ENCODE data around the gene LDAH. TPM values are rescaled to one million over a fixed set of nuclear protein-coding genes. Genes with fewer than 3 reads are reported as not detected.

Gene LDAH
- total RNA-seq, 4 donors from 2014 or later = 11.9 to 18.3 (median 14.0) TPM

GRCh38 chr2:20758997-20759396 lies 63.9 kb downstream of the LDAH start:
- TF ChIP-seq CTCF (IDR thresholded peaks at IDR 0.05; ENCODE audit: low read depth) = no peak

- TF ChIP-seq CTCF (IDR thresholded peaks at IDR 0.05; ENCODE audit: low read depth) = no peak
These were observed 65.4 kb downstream of the LDAH start for GRCh38 chr2:20757405-20758090.

- TF ChIP-seq CTCF (IDR thresholded peaks at IDR 0.05; ENCODE audit: low read depth) = no peak
These were observed 67.6 kb downstream of the LDAH start for GRCh38 chr2:20755132-20755800.

- no peak for TF ChIP-seq CTCF (IDR thresholded peaks at IDR 0.05; ENCODE audit: low read depth)
These were observed 70.6 kb downstream of the LDAH start for GRCh38 chr2:20752293-20752692.

GRCh38 chr2:20747317-20747716 lies 75.6 kb downstream of the LDAH start:
- no peak for TF ChIP-seq CTCF (IDR thresholded peaks at IDR 0.05; ENCODE audit: low read depth)

GRCh38 chr2:20745924-20746555 lies 76.9 kb downstream of the LDAH start:
- no peak for TF ChIP-seq CTCF (IDR thresholded peaks at IDR 0.05; ENCODE audit: low read depth)

All from subcutaneous adipose tissue (tissue), 4 donors.